ENCODE results near the gene SERPINB1. TPM values are rescaled to one million over a fixed set of nuclear protein-coding genes. Genes with fewer than 3 reads are reported as not detected.

The SERPINB1 gene
- total RNA-seq, 6 experiments from 2014 or later = 21.1 to 39.2 (median 29.3) TPM

DNA sequence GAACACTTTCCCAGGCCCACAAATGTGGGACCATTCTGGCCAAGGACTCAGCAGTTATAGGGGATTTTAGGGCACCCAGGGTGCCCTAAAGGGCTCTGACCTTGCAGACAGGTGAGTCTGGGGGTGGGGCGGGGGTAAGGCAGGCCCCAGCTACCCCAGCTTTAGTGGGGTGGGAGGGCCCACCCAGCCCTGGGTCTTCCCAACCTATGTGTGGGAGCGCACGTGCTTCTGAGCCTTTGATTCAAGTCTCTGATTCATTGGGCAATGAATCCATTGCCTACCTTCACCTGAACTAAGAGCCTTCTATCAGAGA is 958 bp downstream of the SERPINB1 start:
- H3K9me3 Mint-ChIP-seq = no peaks in the 10 kb centered on the region
- peak overlapping the region; percentile 88 for H3K27ac Mint-ChIP-seq
- peak overlapping the region; percentile 88 for H3K4me3 Mint-ChIP-seq
- H3K4me1 Mint-ChIP-seq (ENCODE audit: low read depth) = peaks cover 53% of the 10 kb centered on the region
- H3K36me3 Mint-ChIP-seq (ENCODE audit: low read depth) = peaks cover 11% of the 10 kb centered on the region
- no peak for DNase-seq
- no peak for TF ChIP-seq CTCF (IDR thresholded peaks at IDR 0.05)
- H3K27me3 Mint-ChIP-seq (ENCODE audit: insufficient read depth) = no peaks in the 10 kb centered on the region

GRCh38 chr6:2839982-2840748 is 1.5 kb downstream of the SERPINB1 start:
- no peak for TF ChIP-seq CTCF (IDR thresholded peaks at IDR 0.05)
- peak; percentile 26 for DNase-seq
- Mint-ChIP-seq H3K27ac (peak overlapping the region; percentile 88), H3K27me3 (ENCODE audit: insufficient read depth) (no peaks in the 10 kb centered on the region), H3K36me3 (ENCODE audit: low read depth) (peaks cover 16% of the 10 kb centered on the region), H3K4me3 (peak overlapping the region; percentile 88), H3K4me1 (ENCODE audit: low read depth) (peaks cover 53% of the 10 kb centered on the region), H3K9me3 (no peaks in the 10 kb centered on the region)

- no peak for TF ChIP-seq CTCF (IDR thresholded peaks at IDR 0.05)
- Mint-ChIP-seq H3K36me3 (ENCODE audit: low read depth) (peaks cover 24% of the 10 kb centered on the region), H3K27ac (peak overlapping the region; percentile 88), H3K4me3 (peak overlapping the region; percentile 88), H3K4me1 (ENCODE audit: low read depth) (peaks cover 53% of the 10 kb centered on the region), H3K27me3 (ENCODE audit: insufficient read depth) (no peaks in the 10 kb centered on the region), H3K9me3 (no peaks in the 10 kb centered on the region)
- DNase-seq = peak; percentile 50
Observed at GRCh38 chr6:2839195-2839981, 2.3 kb downstream of the SERPINB1 start.

GRCh38 chr6:2838251-2838650 is 3.4 kb downstream of the SERPINB1 start:
- Mint-ChIP-seq H3K4me3 (no peak overlapping the region), H3K9me3 (no peaks in the 10 kb centered on the region), H3K4me1 (ENCODE audit: low read depth) (peaks cover 43% of the 10 kb centered on the region), H3K27ac (no peak overlapping the region), H3K36me3 (ENCODE audit: low read depth) (peaks cover 35% of the 10 kb centered on the region), H3K27me3 (ENCODE audit: insufficient read depth) (no peaks in the 10 kb centered on the region)
- TF ChIP-seq CTCF (IDR thresholded peaks at IDR 0.05) = no peak
- DNase-seq = no peak

DNA sequence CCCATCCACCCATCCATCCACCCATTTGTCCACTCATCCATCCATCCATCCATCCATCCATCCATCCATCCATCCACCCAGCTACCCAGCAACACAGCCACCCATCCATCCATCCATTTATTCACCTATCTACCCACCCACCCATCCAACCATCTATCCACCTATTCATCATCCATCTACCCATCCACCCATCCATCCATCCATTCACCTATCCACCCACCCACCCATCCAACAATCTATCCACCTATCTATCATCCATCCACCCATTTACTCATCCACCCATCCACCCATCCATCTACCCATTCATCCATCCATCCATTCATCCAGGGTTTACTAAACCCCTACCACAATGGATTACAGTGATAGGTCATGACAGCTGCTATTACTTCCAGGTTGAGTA is 7.4 kb downstream of the SERPINB1 start:
- H3K4me3 Mint-ChIP-seq = no peak overlapping the region

More for the DNA sequence above, 7.4 kb downstream of the SERPINB1 start:
- peaks cover 10% of the 10 kb centered on the region for H3K4me1 Mint-ChIP-seq (ENCODE audit: low read depth)
- TF ChIP-seq CTCF (IDR thresholded peaks at IDR 0.05) = no peak
- no peaks in the 10 kb centered on the region for H3K9me3 Mint-ChIP-seq
- no peak for DNase-seq
- no peak overlapping the region for H3K27ac Mint-ChIP-seq
- no peaks in the 10 kb centered on the region for H3K27me3 Mint-ChIP-seq (ENCODE audit: insufficient read depth)
- H3K36me3 Mint-ChIP-seq (ENCODE audit: low read depth) = peaks cover 51% of the 10 kb centered on the region

Measured in HFFc6 (cell line).